Right lobe of liver (tissue), 6 donors: ENCODE data around the gene MDFI. TPM values are rescaled to one million over a fixed set of nuclear protein-coding genes. Genes with fewer than 3 reads are reported as not detected.

Source experiments
- ATAC-seq, 4 donors: fragments of 200-7000 bp; cut with Tn5 transposase; one replicate each; pipeline ENCODE4 v1.9.1; 2020; ENCODE audit warnings: mild to moderate bottlenecking in 4 of 4, moderate library complexity in 4 of 4
- DNase-seq, 3 donors: peaks; one replicate each; pipeline ENCODE4 v3.0.0-alpha.2; 2020
- H3K27ac ChIP-seq, 3 donors: fragments of 200-600 bp; one replicate each; pipeline ENCODE4 v1.8.0; 2022
- H3K27me3 ChIP-seq, 2 donors: fragments of 200-600 bp; one replicate each; pipeline ENCODE4 v1.8.0; 2022
- H3K36me3 ChIP-seq, 4 donors: fragments of 200-600 bp; sonication (generic) in 1 of 4; one replicate each; pipeline versions ENCODE4 v1.5.1 to v1.8.0; 2017 to 2022; ENCODE audit warnings: control low read depth in 1 of 4
- H3K4me1 ChIP-seq, 4 donors: fragments of 200-600 bp; sonication (generic) in 1 of 4; one replicate each; pipeline versions ENCODE4 v1.5.1 to v1.8.0; 2017 to 2022; ENCODE audit warnings: control low read depth in 1 of 4
- H3K4me3 ChIP-seq, 3 donors: fragments of 200-600 bp; one replicate each; pipeline ENCODE4 v1.8.0; 2022
- H3K9me3 ChIP-seq, 4 donors: fragments of 200-600 bp; sonication (generic) in 1 of 4; one replicate each; pipeline versions ENCODE4 v1.5.1 to v1.8.0; 2017 to 2022; ENCODE audit warnings: control low read depth in 1 of 4
- POLR2A ChIP-seq: fragments of 450-650 bp; IDR thresholded peaks from one replicate; pipeline ENCODE4 v1.6.1; 2017; ENCODE audit warnings: antibody characterized with exemption, mild to moderate bottlenecking
- whole genome bisulfite sequencing: methylation state at CpG from one replicate; pipeline ENCODE4 v1.1.6; 2018; ENCODE audit warnings: low coverage, low lambda C conversion rate; ENCODE audit not compliant: insufficient coverage; ENCODE audit errors: missing lambda C conversion rate; 5-methylcytosine and 5-hydroxymethylcytosine counted together
- intact Hi-C, 2 donors: fragments of 100-400 bp; cut with DNase I; formaldehyde crosslinking; loops; one replicate each; pipeline versions ENCODE4 v1.11.2 to v1.14.1; 2022
- total RNA-seq, 6 experiments: library from RNA; depleted of rRNA in 2 of 6; stranded (reverse); fragments of >200 nt in 2 of 6; fragmentation: NEBNext Ultra II Directional in 3 of 6; extraction: Animal tissue kit (Norgen Biotek cat#: 25700) in 3 of 6; gene quantifications; one replicate each; pipeline versions ENCODE4 v1.1.0 to v1.2.4, GENCODE V29; 2016 to 2023
- TF ChIP-seq, protein P1 (sequence below), 4 donors: fragments of 200-600 bp in 3 of 4; fragments of 450-650 bp in 1 of 4; IDR thresholded peaks; one replicate each; pipeline versions ENCODE4 v1.5.1 to v1.8.0; 2016 to 2022; ENCODE audit warnings: antibody characterized with exemption in 4 of 4, mild to moderate bottlenecking in 2 of 4
- donor health status: DM: no; HTN: yes; CAD: no.
- donor health status: DM: no; HTN: no; CAD: no.
- donor health status: DM: no; HTN: no; CAD: no.
- donor health status: DM: no; HTN: yes; CAD: no.
- donor health status: DM: no; HTN: yes; CAD: no.

Gene MDFI
- total RNA-seq, 6 experiments from 2014 or later = 0.29 to 2.4 (median 1.1) TPM; not detected in 3

- H3K27me3 ChIP-seq = peaks cover 0 to 2% of the 10 kb centered on the region in 2 donors
- intact Hi-C loops = no loop called here
- WGBS = 55% methylated on average over 4 of the region's 11 CpGs
- no peaks in the 10 kb centered on the region for H3K9me3 ChIP-seq
- H3K27ac ChIP-seq = no peak overlapping the region
- ATAC-seq (no peak), DNase-seq (peak in 1 of 3 donors; percentile 6)
- H3K36me3 ChIP-seq = no peaks in the 10 kb centered on the region
- peaks cover 0 to 9% (median 3%) of the 10 kb centered on the region in 4 donors for H3K4me1 ChIP-seq
- H3K4me3 ChIP-seq = no peak overlapping the region
- TF ChIP-seq, protein P1, sequence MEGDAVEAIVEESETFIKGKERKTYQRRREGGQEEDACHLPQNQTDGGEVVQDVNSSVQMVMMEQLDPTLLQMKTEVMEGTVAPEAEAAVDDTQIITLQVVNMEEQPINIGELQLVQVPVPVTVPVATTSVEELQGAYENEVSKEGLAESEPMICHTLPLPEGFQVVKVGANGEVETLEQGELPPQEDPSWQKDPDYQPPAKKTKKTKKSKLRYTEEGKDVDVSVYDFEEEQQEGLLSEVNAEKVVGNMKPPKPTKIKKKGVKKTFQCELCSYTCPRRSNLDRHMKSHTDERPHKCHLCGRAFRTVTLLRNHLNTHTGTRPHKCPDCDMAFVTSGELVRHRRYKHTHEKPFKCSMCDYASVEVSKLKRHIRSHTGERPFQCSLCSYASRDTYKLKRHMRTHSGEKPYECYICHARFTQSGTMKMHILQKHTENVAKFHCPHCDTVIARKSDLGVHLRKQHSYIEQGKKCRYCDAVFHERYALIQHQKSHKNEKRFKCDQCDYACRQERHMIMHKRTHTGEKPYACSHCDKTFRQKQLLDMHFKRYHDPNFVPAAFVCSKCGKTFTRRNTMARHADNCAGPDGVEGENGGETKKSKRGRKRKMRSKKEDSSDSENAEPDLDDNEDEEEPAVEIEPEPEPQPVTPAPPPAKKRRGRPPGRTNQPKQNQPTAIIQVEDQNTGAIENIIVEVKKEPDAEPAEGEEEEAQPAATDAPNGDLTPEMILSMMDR (IDR thresholded peaks at IDR 0.05) = no peak
- no peak for TF ChIP-seq POLR2A
These were observed 4.1 kb downstream of the MDFI start for GRCh38 chr6:41642090-41642959.

DNA sequence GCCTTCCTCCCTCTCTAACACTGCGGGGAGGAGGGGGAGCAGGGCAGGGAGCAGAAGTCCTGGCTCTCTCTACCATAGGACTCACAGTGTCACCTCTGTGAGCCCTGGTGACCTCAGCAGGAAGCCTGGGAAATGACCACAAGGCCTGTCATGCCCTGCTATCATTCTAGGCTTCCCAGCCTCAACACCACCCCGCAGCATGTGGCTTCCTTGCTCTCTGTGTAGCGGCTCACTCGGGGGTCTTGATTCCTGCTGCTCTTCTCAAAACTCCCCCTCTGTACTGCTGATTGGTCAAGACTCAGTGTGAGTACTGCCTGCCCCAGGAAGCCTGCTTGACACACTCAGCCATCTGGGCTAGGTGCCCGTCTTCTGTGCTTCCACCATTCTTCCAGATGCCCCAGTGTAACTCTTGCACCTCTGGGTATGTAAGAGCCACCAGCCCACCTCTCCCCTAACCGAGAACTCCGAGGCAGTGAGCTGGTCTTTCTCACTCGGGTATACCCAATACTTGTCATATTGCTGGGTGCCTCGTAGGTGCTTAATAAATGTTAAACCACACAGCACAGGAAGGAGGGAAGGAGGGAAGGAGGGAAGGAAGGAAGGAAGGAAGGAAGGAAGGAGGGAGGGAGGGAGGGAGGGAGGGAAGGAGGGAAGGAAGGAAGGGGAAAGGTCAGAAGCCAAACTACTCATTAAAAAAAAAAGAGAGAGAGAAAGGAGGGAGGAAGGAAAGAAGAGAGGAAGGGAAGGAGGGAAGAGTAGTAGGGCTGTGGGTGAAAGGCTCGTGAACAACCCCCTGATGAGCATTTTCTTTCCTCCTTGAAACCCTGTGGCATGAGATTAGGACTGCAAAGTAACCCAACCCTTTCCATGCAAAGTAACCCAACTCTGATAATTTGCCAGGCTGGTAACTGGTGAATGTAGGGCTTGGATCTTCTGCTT, 5.0 kb downstream of the MDFI start:
- H3K9me3 ChIP-seq = no peaks in the 10 kb centered on the region
- intact Hi-C loops = no loop called here
- no peak for TF ChIP-seq POLR2A
- ATAC-seq = peak; percentile 27 to 53 (median 46)
- DNase-seq = no peak
- H3K4me1 ChIP-seq = peaks cover 0 to 6% (median 3%) of the 10 kb centered on the region in 4 donors
- H3K4me3 ChIP-seq = no peak overlapping the region
- H3K27ac ChIP-seq = no peak overlapping the region
- WGBS = 30% methylated on average over 6 of the region's 10 CpGs
- no peaks in the 10 kb centered on the region for H3K27me3 ChIP-seq
- H3K36me3 ChIP-seq = no peaks in the 10 kb centered on the region

DNA sequence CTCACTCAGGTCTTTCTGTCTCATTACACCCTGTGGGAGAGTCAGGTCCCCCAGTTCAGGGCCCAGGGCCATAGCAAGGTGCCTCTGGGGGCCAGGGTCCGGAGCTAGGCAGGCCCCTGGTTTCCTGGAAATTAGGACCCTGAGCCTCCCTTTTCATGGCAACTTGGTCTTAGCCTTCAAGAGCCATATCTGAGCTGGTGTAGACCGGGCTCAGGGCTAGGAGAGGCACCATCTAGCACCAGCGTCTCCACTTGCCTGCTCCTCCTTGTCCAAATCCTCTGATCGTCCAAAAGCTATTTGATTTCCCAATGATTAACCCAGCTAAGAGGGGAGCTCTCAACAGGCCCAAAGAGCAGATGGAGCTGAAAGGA, 5.6 kb downstream of the MDFI start:
- no peaks in the 10 kb centered on the region for H3K4me1 ChIP-seq
- 63% methylated on average over 3 of the region's 4 CpGs for WGBS
- no peaks in the 10 kb centered on the region for H3K27me3 ChIP-seq
- H3K9me3 ChIP-seq = no peaks in the 10 kb centered on the region
- H3K27ac ChIP-seq = no peak overlapping the region
- intact Hi-C loops = no loop called here
- H3K4me3 ChIP-seq = no peak overlapping the region
- DNase-seq (peak in 1 of 3 donors; percentile 6), ATAC-seq (no peak)
- TF ChIP-seq, protein P1 (IDR thresholded peaks at IDR 0.05) = no peak
- no peak for TF ChIP-seq POLR2A
- H3K36me3 ChIP-seq = no peaks in the 10 kb centered on the region

- peak in 1 of 3 donors; percentile 6 for DNase-seq
- WGBS = 38% methylated on average over 1 of the region's 4 CpGs
These were observed 6.1 kb downstream of the MDFI start for GRCh38 chr6:41644297-41644879.

More at GRCh38 chr6:41644297-41644879, 6.1 kb downstream of the MDFI start:
- no peak for ATAC-seq
- Histone ChIP-seq H3K4me1 (no peaks in the 10 kb centered on the region), H3K4me3 (no peak overlapping the region), H3K27me3 (no peaks in the 10 kb centered on the region), H3K36me3 (no peaks in the 10 kb centered on the region), H3K9me3 (no peaks in the 10 kb centered on the region), H3K27ac (no peak overlapping the region)
- no peak for TF ChIP-seq POLR2A
- TF ChIP-seq, protein P1 (IDR thresholded peaks at IDR 0.05) = no peak
- intact Hi-C loops = no loop called here
